GM19395 (cell line): ENCODE measurements around the gene SLC25A21.
"Not testable (repeated sequence)": the region's sequence is repeated elsewhere in the genome, so short reads cannot be mapped to it uniquely, and the experiment has no call there.

Experiments used
- ATAC-seq: cut with Tn5 transposase; IDR thresholded peaks from one replicate; pipeline ENCODE4 v1.9.1; 2021; ENCODE audit warnings: mild to moderate bottlenecking, moderate library complexity; ENCODE audit not compliant: unreplicated experiment

SLC25A21 gene

GRCh38 chr14:36996857-36997590 lies 175.4 kb downstream of the SLC25A21 start:
- no peak for ATAC-seq

- ATAC-seq, result no peak
Observed at GRCh38 chr14:36996133-36996856, 176.1 kb downstream of the SLC25A21 start.

- no peak for ATAC-seq
Observed at GRCh38 chr14:36989806-36990205, 182.6 kb downstream of the SLC25A21 start.

- ATAC-seq, result no peak
Observed at GRCh38 chr14:36988989-36989388, 183.4 kb downstream of the SLC25A21 start.

- no peak for ATAC-seq
Observed at GRCh38 chr14:36988568-36988967, 183.8 kb downstream of the SLC25A21 start.

- no peak for ATAC-seq
Observed at GRCh38 chr14:36986407-36986806, 186.0 kb downstream of the SLC25A21 start.

GRCh38 chr14:36981832-36982529 lies 190.4 kb downstream of the SLC25A21 start:
- ATAC-seq, result no peak

- ATAC-seq, result not testable (repeated sequence)
Observed at GRCh38 chr14:36980413-36980812, 192.0 kb downstream of the SLC25A21 start.

GRCh38 chr14:36979863-36980262 lies 192.5 kb downstream of the SLC25A21 start:
- no peak for ATAC-seq

- ATAC-seq, result no peak
Observed at GRCh38 chr14:36976571-36977023, 195.8 kb downstream of the SLC25A21 start.

- ATAC-seq, result no peak
Observed at GRCh38 chr14:36975834-36976233, 196.6 kb downstream of the SLC25A21 start.

- no peak for ATAC-seq
Observed at GRCh38 chr14:36974985-36975384, 197.4 kb downstream of the SLC25A21 start.

GRCh38 chr14:36973806-36974442 lies 198.5 kb downstream of the SLC25A21 start:
- no peak for ATAC-seq

- no peak for ATAC-seq
Observed at GRCh38 chr14:36971263-36971855, 201.0 kb downstream of the SLC25A21 start.

- ATAC-seq, result no peak
Observed at GRCh38 chr14:36967892-36968555, 204.4 kb downstream of the SLC25A21 start.

GRCh38 chr14:36955967-36956366 lies 216.4 kb downstream of the SLC25A21 start:
- no peak for ATAC-seq

GRCh38 chr14:36955376-36955775 lies 217.0 kb downstream of the SLC25A21 start:
- ATAC-seq, result no peak

GRCh38 chr14:36952689-36953088 lies 219.7 kb downstream of the SLC25A21 start:
- ATAC-seq, result no peak

GRCh38 chr14:36951380-36951911 lies 221.0 kb downstream of the SLC25A21 start:
- no peak for ATAC-seq

- ATAC-seq, result no peak
Observed at GRCh38 chr14:36950812-36951211, 221.6 kb downstream of the SLC25A21 start.
